GM18868 (cell line): Measurements from ENCODE around the gene FGB.
"Not testable (repeated sequence)": the region's sequence is repeated elsewhere in the genome, so short reads cannot be mapped to it uniquely, and the experiment has no call there.

Experiments used
- ATAC-seq: cut with Tn5 transposase; IDR thresholded peaks from one replicate; pipeline ENCODE4 v1.9.1; 2021; ENCODE audit warnings: mild to moderate bottlenecking, moderate library complexity; ENCODE audit not compliant: unreplicated experiment

Gene FGB

DNA sequence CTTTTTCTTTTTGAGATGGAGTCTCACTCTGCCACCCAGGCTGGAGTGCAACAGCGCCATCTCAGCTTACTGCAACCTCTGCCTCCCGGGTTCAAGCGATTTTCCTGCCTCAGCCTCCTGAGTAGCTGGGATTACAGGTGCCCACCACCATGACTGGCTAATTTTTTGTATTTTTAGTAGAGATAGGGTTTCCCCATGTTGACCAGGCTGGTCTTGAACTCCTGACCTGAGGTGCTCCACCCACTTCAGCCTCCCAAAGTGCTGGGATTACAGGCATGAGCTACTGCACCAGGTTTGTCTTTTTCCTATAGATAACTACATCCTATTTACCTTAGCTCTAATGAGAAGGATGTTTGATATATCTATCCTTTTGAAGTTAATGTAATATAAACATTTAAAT lies 31.5 kb downstream of the FGB start:
- not testable (repeated sequence) for ATAC-seq

- no peak for ATAC-seq
Observed at GRCh38 chr4:154595807-154596206, 33.0 kb downstream of the FGB start.

DNA sequence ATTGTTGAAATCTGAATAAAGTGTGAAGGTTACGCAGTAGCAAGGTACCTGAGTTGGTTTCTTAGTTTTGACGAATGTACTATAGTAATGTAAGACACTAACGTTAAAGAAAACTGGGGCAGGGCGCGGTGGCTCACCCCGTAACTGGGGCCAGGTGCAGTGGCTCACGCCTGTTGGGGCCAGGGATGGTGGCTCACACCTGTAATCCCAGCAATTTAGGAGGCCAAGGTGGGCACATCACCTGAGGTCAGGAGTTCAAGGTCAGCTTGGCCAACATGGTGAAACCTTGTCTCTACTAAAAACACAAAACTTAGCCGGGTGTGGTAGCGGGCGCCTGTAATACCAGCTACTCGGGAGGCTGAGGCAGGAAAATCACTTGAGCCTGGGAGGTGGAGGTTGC lies 34.5 kb downstream of the FGB start:
- not testable (repeated sequence) for ATAC-seq

DNA sequence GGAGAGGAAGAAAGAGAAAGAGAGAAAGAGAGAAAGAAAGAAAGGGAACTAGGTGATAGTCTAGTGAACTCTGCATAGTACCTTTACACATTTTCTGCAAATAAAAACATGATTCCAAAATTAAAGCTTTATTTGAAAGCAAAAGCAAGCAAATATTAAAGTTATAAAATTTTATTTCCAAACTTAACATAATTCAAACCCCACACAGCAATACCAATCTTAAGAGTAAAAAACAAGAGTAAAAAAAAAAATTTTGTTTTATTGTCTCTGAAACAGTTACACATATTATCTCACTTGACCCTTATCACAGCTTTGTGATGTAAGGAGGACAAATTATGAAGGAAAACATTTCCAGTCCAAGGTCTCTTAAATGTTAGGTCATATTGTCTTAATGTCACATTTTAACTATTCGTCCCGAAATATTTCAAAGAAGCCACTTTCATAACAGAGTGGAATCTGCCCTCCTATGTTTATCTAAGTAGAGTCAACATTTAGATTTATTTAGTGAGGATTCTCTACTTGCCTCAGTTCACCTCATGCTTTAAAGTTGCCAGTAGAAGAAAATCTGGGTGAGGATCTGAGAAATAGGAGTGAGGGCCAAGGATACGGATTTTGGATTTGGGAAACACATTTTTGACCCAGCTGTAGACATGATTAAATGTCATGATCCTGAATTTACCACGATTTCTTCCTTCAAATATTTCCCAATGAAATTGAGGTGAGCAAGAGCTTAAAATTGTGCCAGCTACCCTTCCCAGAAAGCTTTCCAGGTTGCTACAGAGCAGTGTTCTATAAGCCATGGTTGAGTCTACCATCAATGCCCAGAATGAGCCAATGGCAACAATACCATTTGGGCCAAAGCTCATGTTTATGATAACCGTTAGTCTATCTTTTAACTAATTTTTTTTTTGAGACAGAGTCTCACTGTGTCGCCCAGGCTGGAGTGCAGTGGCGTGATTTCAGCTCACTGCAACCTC lies 35.3 kb downstream of the FGB start:
- ATAC-seq, result no peak

DNA sequence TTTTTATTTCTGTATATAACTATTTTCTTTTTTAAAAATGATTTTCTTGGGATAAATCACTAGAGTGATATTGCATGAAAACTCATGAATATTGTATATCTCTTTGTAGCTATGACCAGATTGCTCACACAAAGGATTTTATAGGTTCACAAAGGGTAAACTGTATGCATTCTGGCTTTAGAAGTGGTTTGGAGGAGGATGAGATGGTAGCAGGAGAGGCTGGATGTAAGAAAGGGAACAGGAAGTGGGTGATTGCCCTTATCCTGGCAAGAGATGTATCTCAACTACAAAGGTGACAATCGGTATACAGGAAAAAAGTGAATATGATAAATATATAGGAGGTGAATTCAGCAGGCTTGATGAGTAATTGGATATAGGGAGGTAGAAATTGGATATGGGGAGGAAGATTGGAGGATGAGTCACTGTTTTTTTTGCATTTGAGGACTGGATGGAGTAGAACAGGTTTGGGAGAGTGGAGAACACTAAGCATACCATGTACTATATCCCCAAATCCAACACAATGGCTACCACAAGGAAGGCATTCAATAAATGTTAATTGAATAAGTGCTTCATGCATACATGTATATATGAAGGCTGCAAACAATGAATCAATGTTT lies 39.7 kb downstream of the FGB start:
- ATAC-seq, result no peak

- no peak for ATAC-seq
Observed at GRCh38 chr4:154603033-154603943, 40.5 kb downstream of the FGB start.

DNA sequence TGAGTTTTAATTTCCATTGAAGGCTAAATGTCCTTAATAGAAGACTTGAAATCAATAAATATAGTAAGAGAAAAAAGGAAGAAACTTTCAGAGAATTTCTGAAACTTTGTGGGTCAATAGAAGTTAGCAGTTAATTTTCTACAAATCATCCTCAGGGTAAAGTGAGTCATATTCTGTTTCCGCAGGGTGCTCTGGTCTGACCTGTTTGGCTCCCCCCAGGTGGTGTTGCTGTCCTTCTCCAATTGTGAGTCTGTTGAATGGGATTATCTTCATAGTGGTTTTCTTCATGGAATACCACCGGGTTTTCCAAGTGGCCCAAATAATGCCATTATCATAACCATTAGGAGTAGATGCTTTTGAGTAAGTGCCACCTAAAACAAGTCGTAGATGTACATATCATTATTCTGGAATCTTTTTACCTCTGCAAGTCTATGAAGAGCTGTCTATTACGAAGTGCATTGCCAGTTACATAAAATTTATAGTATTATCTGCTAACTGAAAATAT lies 41.9 kb downstream of the FGB start:
- no peak for ATAC-seq

GRCh38 chr4:154606728-154607723 lies 44.2 kb downstream of the FGB start:
- ATAC-seq, result no peak

DNA sequence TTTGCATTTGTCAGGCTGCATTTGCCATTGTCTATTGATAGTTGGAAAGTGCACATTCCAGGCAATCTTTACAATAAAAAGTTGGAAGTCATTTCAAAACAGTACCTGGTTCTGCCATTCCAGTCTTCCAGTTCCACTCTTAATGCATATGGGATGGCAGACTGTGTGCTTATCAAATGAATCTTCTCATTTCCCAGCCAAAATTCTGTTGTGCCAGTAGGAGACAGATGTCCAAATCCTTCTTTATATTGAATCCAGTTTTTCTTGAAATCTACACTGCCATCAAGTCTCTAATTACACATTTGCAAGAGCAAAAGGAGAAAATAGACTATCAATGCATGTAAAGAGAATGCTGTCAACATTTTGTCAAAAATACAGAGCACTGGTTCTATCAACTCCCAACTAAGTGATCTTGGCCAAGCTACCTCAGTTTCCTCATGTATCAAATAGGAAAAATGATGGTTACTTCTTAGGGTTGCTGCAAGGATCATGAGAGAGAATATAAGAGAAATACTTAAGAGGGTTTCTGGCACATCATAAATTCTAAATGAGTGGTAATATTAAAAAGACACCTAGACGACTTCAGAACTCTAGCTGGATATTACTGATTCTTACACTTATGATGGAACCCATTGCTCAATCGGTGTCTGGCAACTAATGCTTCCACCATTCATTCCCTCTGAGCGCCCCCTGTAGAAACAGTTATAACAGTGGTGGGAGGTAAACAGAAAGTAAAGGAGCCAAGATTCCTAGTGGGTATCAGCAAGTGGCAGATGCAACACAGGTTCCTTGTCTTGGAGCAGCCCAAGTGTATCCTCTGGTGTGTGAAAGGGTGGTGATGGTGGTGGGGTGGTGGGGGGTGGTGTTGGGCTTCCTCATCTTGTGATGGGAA lies 45.8 kb downstream of the FGB start:
- no peak for ATAC-seq

GRCh38 chr4:154609532-154609931 lies 46.7 kb downstream of the FGB start:
- no peak for ATAC-seq

DNA sequence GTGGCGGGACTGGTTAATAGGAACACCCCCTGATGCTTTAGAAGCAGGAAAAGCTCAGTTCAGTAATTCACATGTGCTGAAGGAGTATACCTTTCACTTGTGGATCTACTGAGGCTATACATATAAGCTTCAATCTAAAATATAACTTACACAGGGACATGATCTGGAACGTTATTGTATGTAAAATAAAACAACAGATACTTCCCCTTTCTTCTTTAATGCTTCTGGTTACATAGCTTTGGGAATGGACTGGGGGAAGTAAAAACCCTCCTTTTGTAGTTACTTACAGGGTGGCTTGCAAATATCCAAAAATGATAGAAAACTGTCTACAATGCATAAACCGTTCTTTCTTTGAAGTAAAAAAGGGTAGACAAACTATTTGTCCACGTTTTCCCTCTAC lies 47.8 kb downstream of the FGB start:
- no peak for ATAC-seq

DNA sequence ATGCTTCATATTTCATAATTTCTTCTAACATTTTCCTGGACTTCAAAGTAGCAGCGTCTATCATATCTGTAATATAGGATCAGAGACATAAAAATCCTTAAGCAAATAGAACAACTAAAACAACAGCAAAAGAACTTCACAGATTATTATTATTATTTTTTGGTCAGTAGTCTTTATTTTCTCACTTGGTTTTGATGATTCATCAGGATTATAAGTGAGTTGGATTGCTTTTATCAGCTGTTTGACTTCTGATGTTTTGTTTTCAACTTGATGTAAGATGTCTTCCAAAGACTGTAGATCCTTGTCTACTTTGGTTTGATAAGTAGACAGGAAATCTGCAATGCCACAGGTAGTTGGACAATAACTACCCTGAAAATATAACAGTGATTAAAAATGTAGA lies 49.0 kb downstream of the FGB start:
- no peak for ATAC-seq

GRCh38 chr4:154612472-154613414 lies 49.9 kb downstream of the FGB start, which contains the start of gene FGG:
TSS of gene FGG (minus strand) at chr4:154612656. CDS start at chr4:154612609, 47 bp downstream.
- no peak for ATAC-seq

- ATAC-seq, result no peak
Observed at GRCh38 chr4:154614306-154614705, 51.5 kb downstream of the FGB start.

DNA sequence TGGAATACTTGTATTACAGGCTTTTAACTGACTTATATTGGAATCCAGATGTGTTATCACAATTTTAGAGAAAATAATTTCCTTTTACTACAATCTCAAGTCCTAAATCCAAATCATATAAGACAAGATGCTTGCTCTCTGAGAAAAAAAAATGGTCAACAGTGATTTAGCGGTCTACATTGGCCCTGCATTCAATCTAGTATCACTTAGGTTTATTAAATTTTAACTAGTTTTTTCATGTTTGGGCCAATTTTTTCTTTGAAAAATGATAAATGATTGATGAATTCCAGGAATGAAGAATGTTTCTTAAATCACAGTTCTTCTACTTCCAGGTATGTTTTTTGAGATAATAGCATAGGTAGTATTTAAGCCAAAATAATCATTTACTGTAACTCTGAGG lies 52.4 kb downstream of the FGB start:
- no peak for ATAC-seq

GRCh38 chr4:154616287-154616686 lies 53.5 kb downstream of the FGB start:
- no peak for ATAC-seq

DNA sequence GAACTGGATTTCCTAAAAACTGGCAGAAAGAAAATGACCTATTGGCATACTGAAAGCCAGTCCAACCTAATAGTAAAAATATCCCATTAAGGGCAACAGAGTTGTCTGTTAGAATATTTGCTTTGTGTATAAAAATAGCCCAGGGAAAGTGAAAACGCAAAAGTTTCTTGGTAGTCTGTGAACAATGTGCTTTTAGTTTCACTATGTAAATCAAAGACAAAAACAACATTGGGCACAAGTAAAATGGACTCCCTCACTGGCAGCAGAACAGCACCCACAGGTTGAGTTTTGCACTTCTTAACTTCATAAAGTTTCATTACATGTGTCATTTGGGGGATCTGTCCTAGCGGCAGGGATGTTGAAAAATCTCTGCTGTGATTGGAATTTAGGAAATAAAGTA lies 53.9 kb downstream of the FGB start:
- ATAC-seq, result peak; percentile 95
